Measurements from ENCODE around the gene RAB40C.

Gene RAB40C

GRCh38 chr16:561957-562938, 27.6 kb upstream of the RAB40C start:
- peaks cover 4% of the 10 kb centered on the region for H3K4me1 ChIP-seq (ENCODE audit: insufficient read depth, low read length, poor library complexity, severe bottlenecking)
- no peak overlapping the region for H3K9ac ChIP-seq (ENCODE audit: low read depth, low read length, poor library complexity, severe bottlenecking)
- H3K9me3 ChIP-seq (ENCODE audit: insufficient read depth, low read depth, low read length): no peaks in the 10 kb centered on the region
- H4K20me1 ChIP-seq (ENCODE audit: insufficient read depth, low read length, poor library complexity, severe bottlenecking): no peaks in the 10 kb centered on the region
- H3K36me3 ChIP-seq (ENCODE audit: insufficient read depth, low read length): no peaks in the 10 kb centered on the region
- no peaks in the 10 kb centered on the region for H3K79me2 ChIP-seq (ENCODE audit: insufficient read depth, low read length)
- H2AFZ ChIP-seq (ENCODE audit: low read length): no peak overlapping the region
- no peak overlapping the region for H3K4me3 ChIP-seq (ENCODE audit: low read length, poor library complexity, severe bottlenecking)
- no peaks in the 10 kb centered on the region for H3K9me2 ChIP-seq (replicated peaks; ENCODE audit: low read depth, low read length)
- TF ChIP-seq EZH2phosphoT487 (IDR thresholded peaks at IDR 0.05; ENCODE audit: borderline replicate concordance): no peak
- TF ChIP-seq CTCF (conservative IDR thresholded peaks at IDR 0.05; ENCODE audit: low read length): no peak
- no peaks in the 10 kb centered on the region for H3K27me3 ChIP-seq (ENCODE audit: insufficient read depth, low read length, poor library complexity, severe bottlenecking)
- H3F3A ChIP-seq (ENCODE audit: low read depth): no peaks in the 10 kb centered on the region
- H3K4me2 ChIP-seq (ENCODE audit: low read depth, low read length, poor library complexity, severe bottlenecking): no peak overlapping the region

DNA sequence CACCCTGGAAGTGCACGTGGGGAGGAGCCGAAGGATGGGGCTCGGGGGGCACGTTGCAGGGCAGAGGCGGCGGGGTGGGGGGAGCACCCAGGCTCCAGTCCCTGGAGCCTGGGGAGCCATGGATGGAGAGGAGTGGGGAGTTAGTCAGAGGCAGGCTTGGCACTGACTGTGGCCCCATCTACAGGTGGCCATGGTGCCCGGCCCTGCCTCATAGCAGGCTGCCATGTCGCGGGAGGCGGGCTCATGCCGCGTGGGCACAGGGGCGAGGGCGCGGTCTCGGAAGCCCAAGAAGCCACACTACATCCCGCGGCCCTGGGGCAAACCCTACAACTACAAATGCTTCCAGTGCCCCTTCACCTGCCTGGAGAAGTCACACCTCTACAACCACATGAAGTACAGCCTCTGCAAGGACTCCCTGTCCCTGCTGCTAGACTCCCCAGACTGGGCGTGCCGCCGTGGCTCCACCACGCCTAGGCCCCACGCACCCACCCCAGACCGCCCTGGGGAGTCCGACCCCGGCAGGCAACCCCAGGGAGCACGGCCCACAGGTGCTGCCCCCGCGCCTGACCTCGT, 26.7 kb upstream of the RAB40C start:
- Histone ChIP-seq H4K20me1 (ENCODE audit: insufficient read depth, low read length, poor library complexity, severe bottlenecking) (no peaks in the 10 kb centered on the region), H3K27me3 (ENCODE audit: insufficient read depth, low read length, poor library complexity, severe bottlenecking) (no peaks in the 10 kb centered on the region), H3K9me2 (replicated peaks; ENCODE audit: low read depth, low read length) (no peaks in the 10 kb centered on the region), H3K79me2 (ENCODE audit: insufficient read depth, low read length) (no peaks in the 10 kb centered on the region), H3K4me2 (ENCODE audit: low read depth, low read length, poor library complexity, severe bottlenecking) (no peak overlapping the region), H3K36me3 (ENCODE audit: insufficient read depth, low read length) (no peaks in the 10 kb centered on the region), H3F3A (ENCODE audit: low read depth) (no peaks in the 10 kb centered on the region), H3K4me3 (ENCODE audit: low read length, poor library complexity, severe bottlenecking) (no peak overlapping the region), H2AFZ (ENCODE audit: low read length) (no peak overlapping the region), H3K4me1 (ENCODE audit: insufficient read depth, low read length, poor library complexity, severe bottlenecking) (peaks cover 4% of the 10 kb centered on the region), H3K9me3 (ENCODE audit: insufficient read depth, low read depth, low read length) (no peaks in the 10 kb centered on the region), H3K9ac (ENCODE audit: low read depth, low read length, poor library complexity, severe bottlenecking) (no peak overlapping the region)
- TF ChIP-seq EZH2phosphoT487 (IDR thresholded peaks at IDR 0.05; ENCODE audit: borderline replicate concordance): no peak

DNA sequence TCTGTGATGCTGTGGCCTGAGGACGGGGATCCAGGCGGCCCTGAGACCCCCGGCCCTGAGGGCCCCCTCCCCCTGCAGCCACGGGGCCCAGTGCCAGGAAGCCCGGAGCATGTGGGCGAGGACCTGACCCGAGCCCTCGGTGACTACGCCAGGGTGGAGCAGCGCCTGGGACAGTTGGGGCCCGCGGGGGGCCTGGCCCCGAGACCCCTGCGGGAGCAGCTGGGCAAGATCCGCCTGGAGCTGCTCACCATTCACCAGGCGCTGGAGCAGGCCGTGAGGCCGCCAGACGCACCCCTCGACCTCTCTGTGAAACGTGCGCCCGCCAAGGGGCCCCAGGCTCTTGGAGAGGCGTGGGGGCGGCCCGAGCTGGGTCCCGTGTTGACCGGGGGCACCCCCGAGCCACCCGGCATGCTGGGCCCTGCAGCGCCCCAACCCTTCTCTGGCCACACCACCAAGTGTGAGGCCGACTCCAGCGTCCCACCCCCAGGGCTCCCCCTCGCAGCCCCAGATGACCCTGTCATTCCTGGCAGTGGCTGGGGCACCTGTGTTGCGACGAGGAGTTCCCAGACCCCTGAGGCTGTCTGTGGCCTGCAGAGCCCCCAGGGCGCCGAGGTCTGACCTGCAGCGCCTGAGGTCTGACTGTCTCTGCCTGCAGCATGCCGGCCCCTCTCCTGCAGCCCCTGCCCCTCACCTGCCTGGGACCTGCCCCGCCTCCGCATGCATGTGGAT, 25.0 kb upstream of the RAB40C start:
- Histone ChIP-seq H3F3A (ENCODE audit: low read depth) (no peaks in the 10 kb centered on the region), H3K9ac (ENCODE audit: low read depth, low read length, poor library complexity, severe bottlenecking) (no peak overlapping the region), H3K9me2 (replicated peaks; ENCODE audit: low read depth, low read length) (no peaks in the 10 kb centered on the region), H3K27me3 (ENCODE audit: insufficient read depth, low read length, poor library complexity, severe bottlenecking) (no peaks in the 10 kb centered on the region), H3K4me3 (ENCODE audit: low read length, poor library complexity, severe bottlenecking) (no peak overlapping the region), H3K4me1 (ENCODE audit: insufficient read depth, low read length, poor library complexity, severe bottlenecking) (peaks cover 4% of the 10 kb centered on the region), H4K20me1 (ENCODE audit: insufficient read depth, low read length, poor library complexity, severe bottlenecking) (no peaks in the 10 kb centered on the region), H3K36me3 (ENCODE audit: insufficient read depth, low read length) (no peaks in the 10 kb centered on the region), H3K4me2 (ENCODE audit: low read depth, low read length, poor library complexity, severe bottlenecking) (no peak overlapping the region), H2AFZ (ENCODE audit: low read length) (no peak overlapping the region), H3K9me3 (ENCODE audit: insufficient read depth, low read depth, low read length) (no peaks in the 10 kb centered on the region), H3K79me2 (ENCODE audit: insufficient read depth, low read length) (no peaks in the 10 kb centered on the region)
- TF ChIP-seq EZH2phosphoT487 (IDR thresholded peaks at IDR 0.05; ENCODE audit: borderline replicate concordance): no peak
- no peak for TF ChIP-seq CTCF (conservative IDR thresholded peaks at IDR 0.05; ENCODE audit: low read length)

All from Loucy (cell line).